GM12878 (cell line): ENCODE data around the gene FBXO15. TPM values are rescaled to one million over a fixed set of nuclear protein-coding genes. Genes with fewer than 3 reads are reported as not detected.

ENCODE experiments used
- FOXK2 ChIP-seq: fragments of 450-650 bp; IDR thresholded peaks from 2 replicates; pipeline ENCODE4 v1.6.1; 2017; ENCODE audit warnings: mild to moderate bottlenecking, moderate library complexity
- JUNB ChIP-seq: IDR thresholded peaks from 2 replicates; pipeline ENCODE4 v1.6.1; 2016; ENCODE audit warnings: antibody characterized with exemption, mild to moderate bottlenecking
- polyA plus RNA-seq, 11 experiments: library from polyadenylated mRNA; depleted of rRNA in 4 of 11; unstranded in 6 of 11; stranded (reverse) in 5 of 11; fragments of >200 nt; fragmentation: Nextera tagmentation in 4 of 11; fragmentation: Illumina TruSeq in 1 of 11; extraction: Ambion mirVana in 4 of 11; extraction: Trizol in 1 of 11; gene quantifications; 1 replicate in 1 of 11; 2 replicates in 10 of 11; pipeline versions ENCODE4 v1.2.1 to v1.2.3, GENCODE V29; 2011 to 2016; ENCODE audit warnings: inconsistent platforms in 2 of 11, missing spikeins in 2 of 11, low read depth in 1 of 11
- total RNA-seq, 4 experiments: library from RNA; depleted of rRNA in 3 of 4; stranded (reverse); fragments of >200 nt in 3 of 4; fragmentation: Illumina TruSeq in 1 of 4; extraction: Trizol in 1 of 4; gene quantifications; 2 replicates each; pipeline versions ENCODE4 v1.2.1 to v1.2.3, GENCODE V29; 2013 to 2021
- TF ChIP-seq, protein P1 (sequence below): fragments of 450-650 bp; IDR thresholded peaks from 2 replicates; pipeline ENCODE4 v1.6.1; 2017; ENCODE audit warnings: mild to moderate bottlenecking, moderate library complexity
- TF ChIP-seq, protein P2 (sequence below): fragments of 450-650 bp; formaldehyde crosslinking; IDR thresholded peaks from 2 replicates; pipeline ENCODE4 v1.5.0; 2022; ENCODE audit warnings: mild to moderate bottlenecking, missing genetic modification characterization
- TF ChIP-seq, protein P3 (sequence below): IDR thresholded peaks from 2 replicates; pipeline ENCODE4 v1.6.1; 2012; ENCODE audit warnings: low read length, inconsistent platforms
- TF ChIP-seq, protein P4 (sequence below): fragments of 450-650 bp; IDR thresholded peaks from 2 replicates; pipeline ENCODE4 v1.6.1; 2017; ENCODE audit warnings: mild to moderate bottlenecking, low read depth, inconsistent platforms; ENCODE audit not compliant: poor library complexity, severe bottlenecking
- TF ChIP-seq, protein P5 (sequence below): IDR thresholded peaks from 2 replicates; pipeline ENCODE4 v1.6.1; 2012; ENCODE audit warnings: low read depth, low read length, improper control_type of control experiment

FBXO15 gene
- total and polyA plus RNA-seq, 10 of the 15 experiments (the other 5 are each of a cell fraction or from before 2014, with no cell fraction given): 0.06 to 0.90 (median 0.22) TPM; not detected in 3

DNA sequence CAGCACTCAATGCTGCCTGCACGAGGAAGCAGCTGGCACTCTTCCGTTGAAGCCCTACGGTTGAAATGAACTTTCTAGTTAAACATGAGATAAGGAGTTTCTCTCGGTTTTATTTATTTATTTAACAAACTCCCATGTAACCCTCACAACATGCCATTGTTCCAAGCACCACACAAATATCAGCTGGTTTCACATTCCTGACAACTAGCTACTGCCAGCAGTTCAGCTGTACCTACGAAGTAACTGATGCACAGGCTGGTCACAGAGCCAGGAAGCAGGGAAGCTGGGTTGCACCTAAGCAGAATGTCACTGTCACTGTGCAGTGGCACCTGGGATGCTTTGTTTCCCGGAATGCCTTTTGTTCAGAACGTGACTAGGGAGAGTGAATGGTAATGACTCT is 18.8 kb upstream of the FBXO15 start (continued):
- TF ChIP-seq, protein P1, sequence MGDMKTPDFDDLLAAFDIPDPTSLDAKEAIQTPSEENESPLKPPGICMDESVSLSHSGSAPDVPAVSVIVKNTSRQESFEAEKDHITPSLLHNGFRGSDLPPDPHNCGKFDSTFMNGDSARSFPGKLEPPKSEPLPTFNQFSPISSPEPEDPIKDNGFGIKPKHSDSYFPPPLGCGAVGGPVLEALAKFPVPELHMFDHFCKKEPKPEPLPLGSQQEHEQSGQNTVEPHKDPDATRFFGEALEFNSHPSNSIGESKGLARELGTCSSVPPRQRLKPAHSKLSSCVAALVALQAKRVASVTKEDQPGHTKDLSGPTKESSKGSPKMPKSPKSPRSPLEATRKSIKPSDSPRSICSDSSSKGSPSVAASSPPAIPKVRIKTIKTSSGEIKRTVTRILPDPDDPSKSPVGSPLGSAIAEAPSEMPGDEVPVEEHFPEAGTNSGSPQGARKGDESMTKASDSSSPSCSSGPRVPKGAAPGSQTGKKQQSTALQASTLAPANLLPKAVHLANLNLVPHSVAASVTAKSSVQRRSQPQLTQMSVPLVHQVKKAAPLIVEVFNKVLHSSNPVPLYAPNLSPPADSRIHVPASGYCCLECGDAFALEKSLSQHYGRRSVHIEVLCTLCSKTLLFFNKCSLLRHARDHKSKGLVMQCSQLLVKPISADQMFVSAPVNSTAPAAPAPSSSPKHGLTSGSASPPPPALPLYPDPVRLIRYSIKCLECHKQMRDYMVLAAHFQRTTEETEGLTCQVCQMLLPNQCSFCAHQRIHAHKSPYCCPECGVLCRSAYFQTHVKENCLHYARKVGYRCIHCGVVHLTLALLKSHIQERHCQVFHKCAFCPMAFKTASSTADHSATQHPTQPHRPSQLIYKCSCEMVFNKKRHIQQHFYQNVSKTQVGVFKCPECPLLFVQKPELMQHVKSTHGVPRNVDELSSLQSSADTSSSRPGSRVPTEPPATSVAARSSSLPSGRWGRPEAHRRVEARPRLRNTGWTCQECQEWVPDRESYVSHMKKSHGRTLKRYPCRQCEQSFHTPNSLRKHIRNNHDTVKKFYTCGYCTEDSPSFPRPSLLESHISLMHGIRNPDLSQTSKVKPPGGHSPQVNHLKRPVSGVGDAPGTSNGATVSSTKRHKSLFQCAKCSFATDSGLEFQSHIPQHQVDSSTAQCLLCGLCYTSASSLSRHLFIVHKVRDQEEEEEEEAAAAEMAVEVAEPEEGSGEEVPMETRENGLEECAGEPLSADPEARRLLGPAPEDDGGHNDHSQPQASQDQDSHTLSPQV: no peak
- TF ChIP-seq, protein P2, sequence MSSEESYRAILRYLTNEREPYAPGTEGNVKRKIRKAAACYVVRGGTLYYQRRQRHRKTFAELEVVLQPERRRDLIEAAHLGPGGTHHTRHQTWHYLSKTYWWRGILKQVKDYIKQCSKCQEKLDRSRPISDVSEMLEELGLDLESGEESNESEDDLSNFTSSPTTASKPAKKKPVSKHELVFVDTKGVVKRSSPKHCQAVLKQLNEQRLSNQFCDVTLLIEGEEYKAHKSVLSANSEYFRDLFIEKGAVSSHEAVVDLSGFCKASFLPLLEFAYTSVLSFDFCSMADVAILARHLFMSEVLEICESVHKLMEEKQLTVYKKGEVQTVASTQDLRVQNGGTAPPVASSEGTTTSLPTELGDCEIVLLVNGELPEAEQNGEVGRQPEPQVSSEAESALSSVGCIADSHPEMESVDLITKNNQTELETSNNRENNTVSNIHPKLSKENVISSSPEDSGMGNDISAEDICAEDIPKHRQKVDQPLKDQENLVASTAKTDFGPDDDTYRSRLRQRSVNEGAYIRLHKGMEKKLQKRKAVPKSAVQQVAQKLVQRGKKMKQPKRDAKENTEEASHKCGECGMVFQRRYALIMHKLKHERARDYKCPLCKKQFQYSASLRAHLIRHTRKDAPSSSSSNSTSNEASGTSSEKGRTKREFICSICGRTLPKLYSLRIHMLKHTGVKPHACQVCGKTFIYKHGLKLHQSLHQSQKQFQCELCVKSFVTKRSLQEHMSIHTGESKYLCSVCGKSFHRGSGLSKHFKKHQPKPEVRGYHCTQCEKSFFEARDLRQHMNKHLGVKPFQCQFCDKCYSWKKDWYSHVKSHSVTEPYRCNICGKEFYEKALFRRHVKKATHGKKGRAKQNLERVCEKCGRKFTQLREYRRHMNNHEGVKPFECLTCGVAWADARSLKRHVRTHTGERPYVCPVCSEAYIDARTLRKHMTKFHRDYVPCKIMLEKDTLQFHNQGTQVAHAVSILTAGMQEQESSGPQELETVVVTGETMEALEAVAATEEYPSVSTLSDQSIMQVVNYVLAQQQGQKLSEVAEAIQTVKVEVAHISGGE: no peak
- TF ChIP-seq, protein P3, sequence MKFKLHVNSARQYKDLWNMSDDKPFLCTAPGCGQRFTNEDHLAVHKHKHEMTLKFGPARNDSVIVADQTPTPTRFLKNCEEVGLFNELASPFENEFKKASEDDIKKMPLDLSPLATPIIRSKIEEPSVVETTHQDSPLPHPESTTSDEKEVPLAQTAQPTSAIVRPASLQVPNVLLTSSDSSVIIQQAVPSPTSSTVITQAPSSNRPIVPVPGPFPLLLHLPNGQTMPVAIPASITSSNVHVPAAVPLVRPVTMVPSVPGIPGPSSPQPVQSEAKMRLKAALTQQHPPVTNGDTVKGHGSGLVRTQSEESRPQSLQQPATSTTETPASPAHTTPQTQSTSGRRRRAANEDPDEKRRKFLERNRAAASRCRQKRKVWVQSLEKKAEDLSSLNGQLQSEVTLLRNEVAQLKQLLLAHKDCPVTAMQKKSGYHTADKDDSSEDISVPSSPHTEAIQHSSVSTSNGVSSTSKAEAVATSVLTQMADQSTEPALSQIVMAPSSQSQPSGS: no peak
- TF ChIP-seq, protein P4, sequence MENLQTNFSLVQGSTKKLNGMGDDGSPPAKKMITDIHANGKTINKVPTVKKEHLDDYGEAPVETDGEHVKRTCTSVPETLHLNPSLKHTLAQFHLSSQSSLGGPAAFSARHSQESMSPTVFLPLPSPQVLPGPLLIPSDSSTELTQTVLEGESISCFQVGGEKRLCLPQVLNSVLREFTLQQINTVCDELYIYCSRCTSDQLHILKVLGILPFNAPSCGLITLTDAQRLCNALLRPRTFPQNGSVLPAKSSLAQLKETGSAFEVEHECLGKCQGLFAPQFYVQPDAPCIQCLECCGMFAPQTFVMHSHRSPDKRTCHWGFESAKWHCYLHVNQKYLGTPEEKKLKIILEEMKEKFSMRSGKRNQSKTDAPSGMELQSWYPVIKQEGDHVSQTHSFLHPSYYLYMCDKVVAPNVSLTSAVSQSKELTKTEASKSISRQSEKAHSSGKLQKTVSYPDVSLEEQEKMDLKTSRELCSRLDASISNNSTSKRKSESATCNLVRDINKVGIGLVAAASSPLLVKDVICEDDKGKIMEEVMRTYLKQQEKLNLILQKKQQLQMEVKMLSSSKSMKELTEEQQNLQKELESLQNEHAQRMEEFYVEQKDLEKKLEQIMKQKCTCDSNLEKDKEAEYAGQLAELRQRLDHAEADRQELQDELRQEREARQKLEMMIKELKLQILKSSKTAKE: no peak
- TF ChIP-seq, protein P5, sequence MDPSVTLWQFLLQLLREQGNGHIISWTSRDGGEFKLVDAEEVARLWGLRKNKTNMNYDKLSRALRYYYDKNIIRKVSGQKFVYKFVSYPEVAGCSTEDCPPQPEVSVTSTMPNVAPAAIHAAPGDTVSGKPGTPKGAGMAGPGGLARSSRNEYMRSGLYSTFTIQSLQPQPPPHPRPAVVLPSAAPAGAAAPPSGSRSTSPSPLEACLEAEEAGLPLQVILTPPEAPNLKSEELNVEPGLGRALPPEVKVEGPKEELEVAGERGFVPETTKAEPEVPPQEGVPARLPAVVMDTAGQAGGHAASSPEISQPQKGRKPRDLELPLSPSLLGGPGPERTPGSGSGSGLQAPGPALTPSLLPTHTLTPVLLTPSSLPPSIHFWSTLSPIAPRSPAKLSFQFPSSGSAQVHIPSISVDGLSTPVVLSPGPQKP: no peak
- no peak for TF ChIP-seq FOXK2
- TF ChIP-seq JUNB: no peak
